ENCODE data around the gene LTBP1.

Gene LTBP1

DNA sequence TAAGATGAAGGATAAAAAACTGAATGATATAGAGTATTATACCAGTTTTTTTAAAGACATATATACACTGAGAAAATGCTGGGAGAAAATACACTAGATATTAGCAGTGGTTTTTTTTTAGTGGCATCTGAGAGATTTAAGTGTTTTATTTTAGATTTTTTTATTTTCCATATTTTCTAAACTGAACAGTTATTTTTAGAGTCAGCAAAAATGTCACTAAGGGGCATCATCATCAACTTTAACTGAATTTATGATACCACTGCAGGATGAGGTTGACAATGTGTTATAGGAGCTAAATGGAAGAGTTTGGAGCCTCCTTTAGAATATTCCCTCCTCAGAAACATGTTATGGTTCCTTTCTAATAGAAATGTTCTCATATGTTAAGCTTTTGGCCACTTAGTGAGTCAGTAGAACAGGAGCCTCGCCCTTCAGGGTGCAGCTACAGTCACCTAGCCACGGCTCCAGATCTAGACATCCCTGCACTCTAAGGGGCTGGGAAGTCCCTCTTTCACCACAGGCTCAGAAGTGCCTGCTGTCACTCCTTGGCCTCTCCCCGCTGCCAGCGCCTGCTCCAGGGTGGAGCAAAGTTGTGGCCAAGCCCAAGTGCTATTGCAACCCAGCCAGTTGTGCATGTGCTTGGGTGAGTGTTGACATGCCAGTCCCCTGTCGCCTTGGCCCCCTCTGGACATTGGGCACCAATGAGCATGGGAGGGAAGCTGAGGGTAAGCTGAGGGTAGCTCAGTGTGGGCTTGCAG is 319.0 kb downstream of the LTBP1 start:
- H3K4me2 ChIP-seq (ENCODE audit: low read length): no peak overlapping the region
- no peaks in the 10 kb centered on the region for H4K20me1 ChIP-seq (ENCODE audit: control insufficient read depth, insufficient read depth, low read depth, low read length)
- H3K79me2 ChIP-seq (ENCODE audit: control insufficient read depth, low read length): no peaks in the 10 kb centered on the region
- no peaks in the 10 kb centered on the region for H3K9me2 ChIP-seq (replicated peaks; ENCODE audit: control insufficient read depth, low read length)
- H3K4me3 ChIP-seq (ENCODE audit: low read length): no peak overlapping the region
- TF ChIP-seq CTCF (IDR thresholded peaks at IDR 0.05; ENCODE audit: low read depth, low read length, poor library complexity, severe bottlenecking): no peak
- no peak for TF ChIP-seq EZH2phosphoT487 (IDR thresholded peaks at IDR 0.05; ENCODE audit: borderline replicate concordance, low read length)
- H3K27ac ChIP-seq (ENCODE audit: low read depth, low read length): no peak overlapping the region
- peaks cover 24% of the 10 kb centered on the region for H3K9me3 ChIP-seq (ENCODE audit: control insufficient read depth, insufficient read depth, low read length)
- H3K36me3 ChIP-seq (ENCODE audit: control insufficient read depth, low read length): peaks cover 74% of the 10 kb centered on the region
- no peaks in the 10 kb centered on the region for H3K27me3 ChIP-seq (ENCODE audit: control insufficient read depth, low read length)
- peaks cover 15% of the 10 kb centered on the region for H3K4me1 ChIP-seq (ENCODE audit: control insufficient read depth, low read length)
- peaks cover 9% of the 10 kb centered on the region for H3F3A ChIP-seq (ENCODE audit: control insufficient read depth, insufficient read depth)

DNA sequence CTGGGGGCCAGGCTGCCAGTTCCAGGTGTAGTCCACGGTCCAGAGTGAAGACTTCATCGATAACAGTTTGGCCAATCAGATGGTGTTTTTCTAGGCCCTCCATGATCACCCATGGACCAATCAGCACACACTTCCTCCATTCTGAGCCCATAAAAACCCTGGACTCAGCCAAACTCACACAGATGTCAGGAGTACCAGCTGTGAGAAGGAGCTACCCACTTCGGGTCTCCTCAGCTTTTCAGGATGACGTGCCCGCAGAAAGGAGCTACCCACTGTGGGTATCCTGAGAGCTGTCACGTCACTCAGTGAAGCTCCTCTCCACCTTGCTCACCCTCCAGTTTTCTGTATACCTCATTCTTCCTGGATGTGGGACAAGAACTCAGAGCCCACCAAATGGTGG is 319.7 kb downstream of the LTBP1 start:
- H3K36me3 ChIP-seq (ENCODE audit: control insufficient read depth, low read length): peaks cover 72% of the 10 kb centered on the region

DNA sequence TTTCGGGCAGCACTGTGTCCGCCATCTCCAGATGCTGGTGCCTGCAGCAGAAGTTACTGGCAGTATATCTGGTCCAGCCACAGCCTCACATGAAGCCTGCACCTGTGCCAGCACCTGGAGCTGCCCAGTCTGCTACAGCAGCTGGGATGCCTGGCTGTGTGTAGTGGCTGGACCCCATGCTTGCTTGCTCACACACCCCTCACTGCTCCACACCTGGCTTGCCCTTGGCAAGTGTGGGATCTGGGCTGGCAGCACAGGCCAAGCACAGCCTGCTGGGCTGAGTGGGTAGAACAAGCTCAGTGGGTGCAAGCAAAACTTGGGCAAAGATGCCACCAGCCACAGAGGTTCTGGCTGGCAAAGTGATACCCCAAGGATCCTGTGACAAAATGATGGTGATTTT is 320.3 kb downstream of the LTBP1 start:
- Histone ChIP-seq H3K36me3 (ENCODE audit: control insufficient read depth, low read length) (peaks cover 67% of the 10 kb centered on the region), H3K27me3 (ENCODE audit: control insufficient read depth, low read length) (no peaks in the 10 kb centered on the region), H3K9me2 (replicated peaks; ENCODE audit: control insufficient read depth, low read length) (no peaks in the 10 kb centered on the region), H3K4me2 (ENCODE audit: low read length) (no peak overlapping the region), H3K4me1 (ENCODE audit: control insufficient read depth, low read length) (peaks cover 28% of the 10 kb centered on the region), H3K4me3 (ENCODE audit: low read length) (no peak overlapping the region), H3F3A (ENCODE audit: control insufficient read depth, insufficient read depth) (peaks cover 19% of the 10 kb centered on the region), H3K79me2 (ENCODE audit: control insufficient read depth, low read length) (no peaks in the 10 kb centered on the region), H3K9me3 (ENCODE audit: control insufficient read depth, insufficient read depth, low read length) (peaks cover 24% of the 10 kb centered on the region), H4K20me1 (ENCODE audit: control insufficient read depth, insufficient read depth, low read depth, low read length) (no peaks in the 10 kb centered on the region), H3K27ac (ENCODE audit: low read depth, low read length) (no peak overlapping the region)
- TF ChIP-seq EZH2phosphoT487 (IDR thresholded peaks at IDR 0.05; ENCODE audit: borderline replicate concordance, low read length) (no peak), CTCF (IDR thresholded peaks at IDR 0.05; ENCODE audit: low read depth, low read length, poor library complexity, severe bottlenecking) (no peak)

More for the DNA sequence above, 319.7 kb downstream of the LTBP1 start:
- Histone ChIP-seq H3K9me2 (replicated peaks; ENCODE audit: control insufficient read depth, low read length) (no peaks in the 10 kb centered on the region), H4K20me1 (ENCODE audit: control insufficient read depth, insufficient read depth, low read depth, low read length) (no peaks in the 10 kb centered on the region), H3K4me3 (ENCODE audit: low read length) (no peak overlapping the region), H3K27me3 (ENCODE audit: control insufficient read depth, low read length) (no peaks in the 10 kb centered on the region), H3K27ac (ENCODE audit: low read depth, low read length) (no peak overlapping the region), H3F3A (ENCODE audit: control insufficient read depth, insufficient read depth) (peaks cover 15% of the 10 kb centered on the region), H3K4me1 (ENCODE audit: control insufficient read depth, low read length) (peaks cover 22% of the 10 kb centered on the region), H3K79me2 (ENCODE audit: control insufficient read depth, low read length) (no peaks in the 10 kb centered on the region), H3K4me2 (ENCODE audit: low read length) (no peak overlapping the region), H3K9me3 (ENCODE audit: control insufficient read depth, insufficient read depth, low read length) (peaks cover 24% of the 10 kb centered on the region)
- TF ChIP-seq EZH2phosphoT487 (IDR thresholded peaks at IDR 0.05; ENCODE audit: borderline replicate concordance, low read length): no peak
- TF ChIP-seq CTCF (IDR thresholded peaks at IDR 0.05; ENCODE audit: low read depth, low read length, poor library complexity, severe bottlenecking): no peak

All from DOHH2 (cell line).